DMS 273 (cell line): ENCODE measurements around the gene TRAPPC10.
"Not testable (repeated sequence)": the region's sequence is repeated elsewhere in the genome, so short reads cannot be mapped to it uniquely, and the experiment has no call there.

ENCODE experiments used
- DNase-seq: peaks from one replicate; lab custom pipeline; 2025; ENCODE audit not compliant: unreplicated experiment; lab: John Stamatoyannopoulos, UW

Gene TRAPPC10

DNA sequence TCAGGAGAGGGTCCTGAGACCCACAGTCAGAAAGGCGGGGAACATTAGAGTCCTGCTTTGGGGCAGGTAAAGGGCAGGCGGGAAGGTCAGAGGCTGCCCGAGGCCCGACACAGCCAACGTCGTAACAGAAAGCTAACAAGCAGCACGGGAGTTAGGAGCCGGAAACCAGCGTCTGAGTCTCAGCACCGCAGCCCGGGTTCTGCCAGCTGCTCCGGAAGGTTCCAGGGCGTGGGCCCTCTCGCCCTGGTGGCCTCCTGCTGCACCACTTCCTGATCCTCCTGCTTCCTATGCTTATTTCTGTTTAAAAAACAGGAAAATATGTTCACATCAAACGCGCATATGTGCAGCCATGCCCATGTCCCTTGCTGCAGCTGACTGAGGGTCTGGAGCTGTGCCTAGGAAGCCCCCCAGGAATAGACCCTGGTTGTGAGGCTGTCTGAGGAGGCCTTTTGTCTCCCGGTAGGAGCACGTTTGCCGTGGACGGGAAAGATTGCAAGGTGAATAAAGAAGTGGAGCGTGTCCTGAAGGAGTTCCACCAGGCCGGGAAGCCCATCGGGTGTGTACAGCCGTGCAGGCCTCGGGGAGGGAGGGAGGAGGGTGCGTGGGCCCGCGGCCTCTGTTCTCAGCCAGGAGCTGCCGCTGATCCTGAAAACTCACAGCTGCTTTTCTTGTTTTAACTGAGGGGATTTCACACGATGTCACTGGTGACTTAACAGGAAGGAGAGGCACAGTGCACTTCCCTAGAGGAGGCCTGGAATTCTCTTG lies 127.9 kb downstream of the TRAPPC10 start:
- not testable (repeated sequence) for DNase-seq

DNA sequence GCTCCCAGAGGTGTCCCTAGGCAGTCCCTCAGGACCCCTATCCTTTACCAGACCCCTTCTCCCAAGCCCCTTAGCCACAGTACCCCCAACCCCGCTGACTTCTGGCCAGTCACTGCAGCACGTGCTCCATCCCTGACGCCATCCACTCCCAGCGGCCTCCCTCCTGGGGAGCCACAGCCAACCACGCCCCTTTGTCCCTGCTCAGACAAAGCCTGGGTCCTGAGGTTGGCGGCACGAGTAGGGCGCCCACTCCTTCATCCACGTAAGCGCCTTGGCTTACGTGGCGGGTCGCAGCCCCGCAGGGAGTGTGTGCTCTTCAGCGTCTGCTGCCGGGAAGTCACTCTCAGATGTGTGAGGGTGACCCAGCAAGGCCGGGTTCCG lies 128.4 kb downstream of the TRAPPC10 start:
- DNase-seq = not testable (repeated sequence)

DNA sequence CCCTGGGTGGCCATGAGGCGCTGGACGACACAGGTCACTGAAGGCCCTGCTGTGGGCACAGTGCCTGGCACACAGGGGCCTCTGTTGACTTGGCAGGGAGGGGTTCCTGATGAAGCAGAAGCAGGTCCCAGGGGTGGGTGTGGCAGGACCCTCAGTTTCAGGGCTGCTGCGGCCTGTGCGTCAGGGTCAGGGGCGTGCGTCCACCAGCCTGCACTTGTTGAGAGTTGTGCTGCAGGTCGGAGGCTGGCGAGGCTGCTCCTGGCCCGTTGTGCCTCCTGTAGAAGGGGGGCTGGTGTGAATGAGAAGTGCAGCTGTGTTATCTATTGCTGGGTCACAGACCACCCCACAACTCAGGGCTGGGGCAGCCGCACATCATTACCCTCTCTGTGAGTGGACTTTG lies 130.4 kb downstream of the TRAPPC10 start:
- DNase-seq = not testable (repeated sequence)

DNA sequence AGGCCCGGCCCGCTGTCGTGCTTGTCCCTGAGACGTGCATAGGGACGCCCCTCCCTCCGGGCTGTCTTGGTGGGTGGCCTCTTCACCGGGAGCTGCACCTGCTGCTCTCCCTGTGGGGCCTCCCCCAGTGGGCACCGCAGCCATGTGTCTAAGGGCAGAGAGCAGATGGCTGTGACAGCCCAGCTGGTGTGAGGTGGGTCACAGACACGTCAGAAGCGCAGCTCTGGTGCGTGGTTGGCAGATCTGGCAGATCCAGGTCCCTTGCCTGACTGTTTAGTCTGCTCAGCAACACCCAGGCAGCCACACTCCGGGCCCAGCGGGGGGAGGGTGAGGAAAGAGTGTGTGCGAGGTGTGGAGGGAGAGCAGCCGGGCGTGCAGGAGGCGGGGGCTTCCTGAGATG lies 131.3 kb downstream of the TRAPPC10 start:
- not testable (repeated sequence) for DNase-seq

DNA sequence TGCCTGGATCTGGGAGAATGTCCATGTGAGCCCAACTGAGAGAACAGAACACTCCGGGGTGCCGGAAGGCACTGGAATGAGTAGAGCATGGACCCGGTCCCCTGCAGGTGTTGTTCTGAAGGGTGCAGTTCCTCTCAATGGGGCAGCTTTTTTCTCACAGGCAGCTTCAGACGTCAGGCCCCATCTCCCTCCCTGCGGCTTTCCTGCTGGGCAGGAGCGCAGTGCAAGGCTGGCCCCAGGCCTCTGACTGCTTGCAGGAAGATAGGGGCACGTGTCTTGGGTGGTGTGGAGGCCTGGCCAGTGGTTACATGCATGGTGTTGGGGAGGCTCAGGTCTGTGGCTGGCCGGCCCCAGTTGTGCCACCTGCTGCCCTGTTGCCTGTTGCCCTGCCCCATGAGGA lies 131.9 kb downstream of the TRAPPC10 start:
- not testable (repeated sequence) for DNase-seq

DNA sequence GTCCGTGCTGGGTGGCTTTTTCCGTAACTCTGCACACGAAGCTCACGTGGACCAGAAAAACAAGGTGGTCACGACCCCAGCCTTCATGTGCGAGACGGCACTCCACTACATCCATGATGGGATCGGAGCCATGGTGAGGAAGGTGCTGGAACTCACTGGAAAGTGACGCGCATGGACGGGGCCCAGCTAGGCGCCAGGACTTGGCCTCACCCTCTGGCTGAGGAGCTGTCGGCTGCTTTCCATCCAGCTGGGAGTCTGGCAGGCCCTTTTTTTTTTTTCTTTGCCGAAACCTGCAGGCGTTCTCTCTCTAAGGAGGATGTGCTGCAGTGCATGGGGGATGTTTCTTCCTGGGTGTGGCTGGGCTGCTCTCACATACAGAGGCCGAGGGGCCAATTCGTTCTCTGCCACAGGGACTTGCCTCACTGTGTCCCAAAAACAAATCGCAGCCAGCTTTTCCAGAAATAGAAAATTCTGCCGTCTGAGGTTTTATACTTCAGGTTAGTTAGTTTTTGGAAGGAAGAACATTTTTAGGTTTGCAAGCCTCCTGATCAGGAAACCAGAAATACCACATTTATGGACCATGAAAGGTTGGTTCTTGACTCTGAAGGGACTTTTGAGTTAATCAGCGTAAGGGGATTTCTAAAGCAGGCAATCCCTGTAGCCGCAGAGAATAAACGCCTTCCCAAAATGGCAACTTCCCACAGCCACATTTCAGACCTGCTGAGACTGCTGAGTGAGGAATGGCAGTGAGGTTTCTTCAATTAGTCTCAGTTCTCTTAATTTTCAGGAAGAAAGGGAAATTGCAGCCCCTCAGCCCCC lies 132.9 kb downstream of the TRAPPC10 start:
- DNase-seq = not testable (repeated sequence)

DNA sequence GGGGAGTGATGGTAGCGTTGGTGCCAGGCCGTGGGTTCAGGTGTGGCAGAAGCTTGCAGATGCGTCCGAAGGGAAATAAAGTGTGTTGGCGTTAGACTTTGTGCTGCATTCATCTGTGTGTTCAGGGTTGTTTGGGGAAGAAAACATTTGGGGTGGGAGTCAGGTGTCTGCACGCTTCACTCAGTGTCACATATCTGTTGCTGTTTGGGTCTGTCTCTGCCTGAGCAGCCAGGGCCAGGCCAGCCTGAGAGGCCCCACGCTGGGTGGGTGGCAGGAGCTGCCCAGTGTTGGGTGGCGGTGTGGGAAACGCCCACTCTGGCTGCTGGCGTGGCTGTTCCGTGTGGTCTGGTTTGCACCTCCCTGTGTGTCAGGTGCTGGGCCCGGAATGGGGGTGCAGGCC lies 133.5 kb downstream of the TRAPPC10 start:
- DNase-seq = not testable (repeated sequence)

DNA sequence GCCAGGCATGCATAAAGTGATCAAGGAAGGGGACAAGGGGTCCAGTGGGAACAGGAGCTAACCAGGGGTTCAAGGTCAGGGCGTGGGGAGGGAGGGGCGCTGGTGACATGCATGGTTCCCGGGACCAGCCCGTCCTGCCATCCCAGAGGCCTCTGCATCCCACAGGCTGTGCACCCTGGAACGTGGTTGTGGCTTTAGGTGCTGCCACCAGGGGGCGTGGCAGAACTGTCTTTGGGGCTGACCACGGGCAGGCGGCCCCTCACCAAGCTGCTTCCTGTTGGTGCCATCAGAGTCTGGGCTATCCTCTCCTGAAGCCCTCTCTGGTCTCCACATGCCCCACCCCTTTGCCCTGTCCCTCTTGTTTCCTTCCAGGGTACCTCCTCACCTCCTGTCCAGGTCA lies 135.0 kb downstream of the TRAPPC10 start:
- not testable (repeated sequence) for DNase-seq

DNA sequence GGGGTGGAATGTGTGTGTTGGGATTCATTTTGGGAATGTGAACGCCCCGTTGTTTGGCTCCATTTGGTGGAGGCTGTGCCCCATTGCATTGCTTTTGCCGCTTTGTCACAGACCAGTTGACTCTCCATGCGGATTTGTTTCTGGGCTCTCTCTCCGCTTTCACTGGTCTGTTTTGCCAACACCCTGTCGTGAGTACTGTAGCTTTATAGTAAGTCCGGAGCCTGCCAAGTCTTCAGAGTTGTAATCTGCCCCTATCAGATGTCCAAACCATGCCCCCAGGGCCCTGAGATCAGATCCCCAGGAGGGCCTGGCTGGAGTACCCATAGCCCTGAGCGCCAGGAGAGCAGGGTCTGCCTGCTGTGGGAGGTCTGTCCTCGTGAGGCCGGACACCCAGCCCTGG lies 138.1 kb downstream of the TRAPPC10 start:
- DNase-seq = not testable (repeated sequence)

DNA sequence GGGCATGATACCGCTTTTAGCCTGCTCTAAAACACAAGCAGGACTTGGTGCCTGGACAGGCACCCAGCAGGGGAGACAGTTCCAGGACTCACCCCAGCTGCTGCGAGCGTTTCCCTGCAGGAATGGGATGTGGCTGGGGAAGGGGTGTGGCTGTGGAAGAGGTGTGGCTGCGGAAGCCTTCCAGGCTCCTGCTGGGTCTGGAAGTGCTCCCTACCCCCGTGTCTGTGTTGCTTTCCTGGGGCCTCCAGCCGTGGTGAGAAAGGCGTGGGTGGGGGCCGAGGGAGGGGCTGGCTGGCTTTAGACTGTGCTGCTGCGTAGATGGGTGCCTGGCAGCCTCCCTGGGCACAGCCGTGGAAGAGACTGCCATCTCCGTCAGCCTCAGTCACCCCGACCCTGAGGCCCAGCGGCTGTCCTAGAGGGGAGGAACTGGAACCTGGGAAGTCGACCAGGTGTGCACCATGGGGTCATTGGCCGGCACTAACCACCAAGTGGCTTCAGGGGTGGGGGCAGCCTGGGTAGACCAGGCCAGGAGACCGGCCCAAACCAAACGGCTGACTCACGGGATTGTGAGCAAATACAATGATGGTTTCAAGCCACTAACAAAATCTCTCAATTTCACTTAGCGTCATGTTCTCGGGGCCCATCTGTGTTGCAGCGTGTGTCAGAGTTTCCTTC lies 141.2 kb downstream of the TRAPPC10 start:
- not testable (repeated sequence) for DNase-seq

DNA sequence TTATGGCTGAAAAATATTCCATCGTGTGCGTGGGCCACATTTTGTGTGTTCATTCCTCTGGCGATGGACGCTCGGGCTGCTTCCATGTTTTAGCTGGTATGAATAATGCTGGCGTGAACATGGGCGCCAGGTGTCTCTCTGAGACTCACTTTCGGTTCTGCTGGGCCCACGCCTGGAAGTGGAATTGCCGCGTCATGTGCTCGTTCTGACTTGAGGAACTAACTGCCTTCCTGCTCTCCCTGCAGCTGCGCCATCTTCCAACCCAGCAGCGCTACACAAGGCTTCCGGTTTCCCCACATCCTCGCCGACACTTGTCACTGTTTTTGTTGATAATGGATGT lies 141.8 kb downstream of the TRAPPC10 start:
- DNase-seq = not testable (repeated sequence)

DNA sequence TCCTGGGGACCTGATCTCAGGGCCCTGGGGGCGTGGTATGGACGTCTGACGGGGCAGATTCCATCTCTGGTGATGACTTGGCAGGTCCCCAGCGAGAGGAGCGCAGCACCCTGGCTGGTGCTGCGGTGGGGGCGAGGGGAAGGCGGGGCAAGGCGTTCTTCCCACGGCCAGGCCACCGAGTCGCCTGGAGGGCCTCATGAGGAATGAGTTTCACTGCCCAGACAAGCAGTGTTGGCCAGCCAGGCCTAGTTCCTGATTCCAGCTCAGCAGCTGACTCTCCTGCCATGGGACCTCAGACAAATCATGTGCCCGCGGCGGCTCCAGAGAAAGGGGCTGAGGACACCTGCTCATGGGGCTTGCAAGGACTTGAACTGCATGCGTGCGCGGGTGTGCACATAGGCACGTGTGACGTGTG lies 142.7 kb downstream of the TRAPPC10 start:
- not testable (repeated sequence) for DNase-seq

DNA sequence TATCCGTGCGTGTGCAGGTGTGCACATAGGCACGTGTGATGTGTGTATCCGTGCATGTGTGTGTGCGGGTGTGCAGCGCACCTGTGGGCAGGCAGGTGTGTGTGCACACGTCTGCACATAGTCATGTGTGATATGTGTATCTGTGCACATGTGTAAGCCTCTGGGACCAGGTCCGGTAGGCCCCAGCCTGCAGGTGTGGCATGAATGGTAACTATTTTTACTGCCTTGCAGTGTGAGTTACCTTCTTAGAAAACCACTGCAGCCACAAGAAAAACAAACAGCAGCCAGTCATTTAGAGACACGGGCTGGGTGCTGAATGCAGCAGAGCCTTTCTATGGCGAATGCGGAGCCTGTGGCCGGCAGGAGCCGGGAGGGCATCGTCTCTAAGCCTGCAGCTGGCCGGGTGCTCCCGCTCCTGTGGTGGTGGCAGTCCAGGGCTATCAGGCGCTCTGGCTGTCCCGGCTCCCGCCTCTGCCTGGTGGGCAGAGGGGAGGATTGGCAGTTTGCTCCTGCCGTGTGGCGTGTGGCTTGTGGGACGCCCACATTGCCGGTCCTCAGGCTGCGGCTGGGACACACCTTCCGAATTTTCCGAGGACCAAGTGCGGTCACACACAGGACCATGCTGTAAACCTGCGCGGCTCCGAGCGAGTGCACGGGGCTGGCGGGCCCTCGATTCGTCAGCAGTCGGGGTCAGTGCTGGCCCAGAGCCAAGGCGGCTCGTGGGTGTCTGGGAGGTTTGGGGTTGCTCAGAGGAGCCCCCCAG lies 143.3 kb downstream of the TRAPPC10 start:
- not testable (repeated sequence) for DNase-seq

DNA sequence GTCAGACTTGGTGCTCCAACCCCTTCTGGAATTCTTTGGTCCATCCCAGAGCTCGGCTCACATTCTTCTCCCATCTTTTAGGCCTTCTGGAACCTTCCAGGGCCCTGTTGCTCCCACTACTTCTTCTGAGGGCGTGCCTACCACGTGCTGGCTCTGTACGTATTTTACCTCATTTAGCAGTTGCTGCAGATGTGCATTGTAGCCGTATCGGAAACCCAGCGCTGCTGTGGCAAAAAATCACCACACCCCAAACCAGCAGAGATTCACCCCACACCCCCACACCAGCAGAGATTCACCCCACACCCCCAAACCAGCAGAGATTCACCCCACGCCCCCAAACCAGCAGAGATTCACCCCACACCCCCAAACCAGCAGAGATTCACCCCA lies 143.9 kb downstream of the TRAPPC10 start:
- DNase-seq = not testable (repeated sequence)
